Measurements from ENCODE around the gene PTGDR2.

DNA sequence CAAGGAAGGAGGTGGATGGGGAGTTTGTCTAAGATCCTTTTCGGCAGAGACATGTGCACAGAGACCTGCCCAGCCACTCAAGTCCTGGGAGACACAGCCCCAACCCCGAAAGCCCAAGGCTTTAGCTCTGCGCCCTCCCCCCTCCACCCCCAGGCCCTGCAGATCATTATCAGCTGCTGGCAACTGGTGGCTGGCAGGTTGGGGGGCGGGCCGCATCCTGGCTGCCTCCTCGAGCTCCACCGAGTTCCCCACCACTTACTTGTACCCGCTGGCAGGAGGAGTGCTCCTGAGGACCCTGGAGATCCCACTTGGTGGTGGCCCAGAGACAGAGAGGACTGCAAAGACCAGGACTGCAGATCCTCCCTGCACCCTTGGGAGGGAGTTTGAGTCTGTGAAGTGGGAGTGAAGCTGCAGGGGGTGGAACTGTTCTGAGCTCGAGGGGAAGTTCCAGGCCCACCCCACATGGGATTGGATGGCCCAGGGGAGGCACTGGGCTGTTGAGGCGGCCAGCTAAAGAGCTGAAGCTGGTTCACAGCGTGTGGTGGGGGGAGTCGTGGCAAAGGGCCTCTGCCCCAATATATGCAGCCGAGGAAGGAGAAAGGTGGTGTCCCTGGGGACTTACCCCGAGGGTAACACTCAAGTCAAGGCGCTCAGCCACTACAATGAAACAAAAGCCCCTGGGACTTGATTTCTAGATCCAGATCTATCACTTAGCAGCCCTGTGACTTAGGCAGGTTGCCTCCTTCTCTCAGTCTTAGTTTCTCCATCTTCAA, 33.7 kb downstream of the PTGDR2 start:
- no peak for TF ChIP-seq ZNF3 (CRISPR knock-in tag; IDR thresholded peaks at IDR 0.05)
- TF ChIP-seq ZNF184 (CRISPR knock-in tag; IDR thresholded peaks at IDR 0.05): no peak
- no peak for TF ChIP-seq ZZZ3 (IDR thresholded peaks at IDR 0.05)
- TF ChIP-seq CTCF (IDR thresholded peaks at IDR 0.05 in 2 of 3, conservative IDR thresholded peaks at IDR 0.05 in 1 of 3; ENCODE audit: insufficient read depth in 2 of 3, low read depth in 1 of 3, low read length in 3 of 3): no peak
- no peak for TF ChIP-seq CTCFL (IDR thresholded peaks at IDR 0.05; ENCODE audit: borderline replicate concordance, insufficient read depth, low read depth, low read length, poor library complexity, severe bottlenecking)
- TF ChIP-seq SIX5 (IDR thresholded peaks at IDR 0.05; ENCODE audit: borderline replicate concordance in 1 of 2, insufficient read depth in 1 of 2, low read depth in 1 of 2, low read length in 2 of 2): no peak
- TF ChIP-seq EP300 (IDR thresholded peaks at IDR 0.05; ENCODE audit: low read length): no peak
- no peak for TF ChIP-seq CBX3 (IDR thresholded peaks at IDR 0.05; ENCODE audit: borderline replicate concordance in 1 of 2, low read length in 2 of 2)

All from K562 (cell line).